Measurements from ENCODE around the gene PPFIA2.

DNA sequence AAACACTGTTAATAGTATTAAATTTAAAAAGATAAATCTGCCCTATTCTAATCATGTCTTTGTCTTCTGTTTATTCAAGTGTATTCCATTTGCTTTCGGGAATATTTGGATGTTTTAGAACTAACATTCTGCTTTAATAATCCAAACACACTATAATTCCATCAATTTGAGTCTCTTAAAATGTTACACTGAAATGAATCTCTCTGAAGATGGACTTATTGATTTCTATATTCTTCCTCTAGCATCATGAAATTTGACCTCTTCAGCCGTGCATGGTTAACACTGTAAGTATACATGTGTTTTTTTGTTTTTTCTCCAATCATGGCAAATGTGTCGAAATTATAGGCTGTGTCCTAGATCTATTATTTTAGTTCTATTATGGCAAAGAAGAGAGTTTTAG lies 342.1 kb downstream of the PPFIA2 start:
- TF ChIP-seq, protein P1, sequence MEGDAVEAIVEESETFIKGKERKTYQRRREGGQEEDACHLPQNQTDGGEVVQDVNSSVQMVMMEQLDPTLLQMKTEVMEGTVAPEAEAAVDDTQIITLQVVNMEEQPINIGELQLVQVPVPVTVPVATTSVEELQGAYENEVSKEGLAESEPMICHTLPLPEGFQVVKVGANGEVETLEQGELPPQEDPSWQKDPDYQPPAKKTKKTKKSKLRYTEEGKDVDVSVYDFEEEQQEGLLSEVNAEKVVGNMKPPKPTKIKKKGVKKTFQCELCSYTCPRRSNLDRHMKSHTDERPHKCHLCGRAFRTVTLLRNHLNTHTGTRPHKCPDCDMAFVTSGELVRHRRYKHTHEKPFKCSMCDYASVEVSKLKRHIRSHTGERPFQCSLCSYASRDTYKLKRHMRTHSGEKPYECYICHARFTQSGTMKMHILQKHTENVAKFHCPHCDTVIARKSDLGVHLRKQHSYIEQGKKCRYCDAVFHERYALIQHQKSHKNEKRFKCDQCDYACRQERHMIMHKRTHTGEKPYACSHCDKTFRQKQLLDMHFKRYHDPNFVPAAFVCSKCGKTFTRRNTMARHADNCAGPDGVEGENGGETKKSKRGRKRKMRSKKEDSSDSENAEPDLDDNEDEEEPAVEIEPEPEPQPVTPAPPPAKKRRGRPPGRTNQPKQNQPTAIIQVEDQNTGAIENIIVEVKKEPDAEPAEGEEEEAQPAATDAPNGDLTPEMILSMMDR (IDR thresholded peaks at IDR 0.05), result no peak
- TF ChIP-seq POLR2A (IDR thresholded peaks at IDR 0.05), result no peak

Data from stomach (tissue), 4 donors.